ENCODE measurements around the gene PRMT7. TPM values are rescaled to one million over a fixed set of nuclear protein-coding genes. Genes with fewer than 3 reads are reported as not detected.

The PRMT7 gene
- total and polyA plus RNA-seq, 2 of the 8 experiments (the other 6 are each of a cell fraction or from before 2014, with no cell fraction given) = 48.2 to 49.3 TPM

- TF ChIP-seq POU5F1 (IDR thresholded peaks at IDR 0.05; ENCODE audit: low read depth, low read length) = no peak
- no peak for TF ChIP-seq ZNF274 (IDR thresholded peaks at IDR 0.05; ENCODE audit: borderline replicate concordance, extremely low read depth, low read length)
- no peak for TF ChIP-seq CTCF (IDR thresholded peaks at IDR 0.05; ENCODE audit: control extremely low read depth in 1 of 3, insufficient read depth in 1 of 3, low read depth in 1 of 3, low read length in 3 of 3)
Measured at GRCh38 chr16:68297908-68298307, 12.9 kb upstream of the PRMT7 start (continued).
